Endothelial cell of umbilical vein (primary cell): Measurements from ENCODE around the gene CD151. TPM values are rescaled to one million over a fixed set of nuclear protein-coding genes. Genes with fewer than 3 reads are reported as not detected.

ENCODE experiments used
- BruUV-seq: library from RNA; stranded (reverse); fragments of 400-500 nt; replicated peaks from 2 replicates; lab custom pipeline; 2021; lab: Mats Ljungman, UMichigan
- CTCF ChIA-PET: fragments of 300-600, 350-600 bp; sonication (Branson Sonifier 250); formaldehyde crosslinking; loops from one replicate; lab custom pipeline; 2021; ENCODE audit warnings: antibody characterized with exemption, inconsistent platforms; lab: Charles Lee
- POLR2A ChIA-PET: fragments of 300-600, 350-600 bp; sonication (Branson Sonifier 250); formaldehyde crosslinking; loops from one replicate; lab custom pipeline; 2021; ENCODE audit warnings: antibody characterized with exemption, inconsistent platforms; lab: Charles Lee
- DNase-seq: peaks from one replicate; pipeline ENCODE4 v3.0.0-alpha.2; 2011; ENCODE audit warnings: low read depth, low spot score
- FAIRE-seq: peaks from 2 replicates; lab custom pipeline; 2011; peaks lifted over from hg19 to GRCh38; lab: Jason Lieb, UNC
- H2AFZ ChIP-seq: 2 replicates; pipeline ENCODE4 v1.6.0; 2012; ENCODE audit warnings: low read depth, low read length, control low read depth, inconsistent platforms
- H3K27ac ChIP-seq: 2 replicates; pipeline ENCODE4 v1.5.1; 2011; ENCODE audit warnings: low read depth, mild to moderate bottlenecking, control low read depth, low read length, moderate library complexity; ENCODE audit not compliant: insufficient read depth
- H3K27me3 ChIP-seq, 2 experiments: 2 replicates each; pipeline versions ENCODE4 v1.6.0 to v1.6.1; 2011; ENCODE audit warnings: low read length in 2 of 2, mixed read lengths in 1 of 2; ENCODE audit not compliant: control insufficient read depth in 2 of 2, insufficient read depth in 2 of 2
- H3K36me3 ChIP-seq, 2 experiments: 2 replicates in 1 of 2; 3 replicates in 1 of 2; pipeline ENCODE4 v1.5.1; 2011; ENCODE audit warnings: low read length in 2 of 2, mild to moderate bottlenecking in 1 of 2, moderate library complexity in 1 of 2; ENCODE audit not compliant: control insufficient read depth in 2 of 2, insufficient read depth in 2 of 2; ENCODE audit errors: extremely low read depth in 1 of 2
- H3K4me1 ChIP-seq: 3 replicates; pipeline ENCODE4 v1.5.1; 2011; ENCODE audit warnings: mild to moderate bottlenecking, low read length; ENCODE audit not compliant: control insufficient read depth, insufficient read depth; ENCODE audit errors: extremely low read depth
- H3K4me2 ChIP-seq: 2 replicates; pipeline ENCODE4 v1.6.1; 2011; ENCODE audit warnings: low read length, control low read depth, mixed read lengths; ENCODE audit not compliant: insufficient read depth
- H3K4me3 ChIP-seq, 3 experiments: fragments of 200-600 bp in 1 of 3; sonication (generic), shearing (Covaris generic) in 1 of 3; replicated peaks in 1 of 3; 2 replicates each; pipeline ENCODE4 v1.5.1; 2011 to 2016; ENCODE audit warnings: control low read depth in 3 of 3, low read length in 3 of 3, mild to moderate bottlenecking in 2 of 3, inconsistent platforms in 1 of 3, low read depth in 1 of 3, moderate library complexity in 1 of 3; ENCODE audit not compliant: insufficient read depth in 1 of 3
- H3K79me2 ChIP-seq: 2 replicates; pipeline ENCODE4 v1.6.0; 2012; ENCODE audit warnings: low read length, inconsistent platforms; ENCODE audit not compliant: control insufficient read depth, insufficient read depth
- H3K9ac ChIP-seq: replicated peaks from 2 replicates; pipeline ENCODE3; 2011; ENCODE audit warnings: low read length, control low read depth; ENCODE audit not compliant: insufficient read depth; ENCODE audit errors: extremely low read depth
- H3K9me1 ChIP-seq: replicated peaks from 3 replicates; pipeline ENCODE4 v1.6.0; 2011; ENCODE audit warnings: mild to moderate bottlenecking, low read length; ENCODE audit not compliant: control insufficient read depth, insufficient read depth; ENCODE audit errors: extremely low read depth
- H3K9me3 ChIP-seq: replicated peaks from 2 replicates; pipeline ENCODE4 v1.5.1; 2012; ENCODE audit warnings: low read length, inconsistent platforms; ENCODE audit not compliant: control insufficient read depth, insufficient read depth
- H4K20me1 ChIP-seq: replicated peaks from 2 replicates; pipeline ENCODE3; 2011; ENCODE audit warnings: mild to moderate bottlenecking, low read length; ENCODE audit not compliant: control insufficient read depth, insufficient read depth; ENCODE audit errors: extremely low read depth
- CTCF ChIP-seq, 2 donors: IDR thresholded peaks; 1 replicate in 1 of 2; 2 replicates in 1 of 2; pipeline ENCODE4 v1.5.1; 2011; ENCODE audit warnings: low read length in 2 of 2, mild to moderate bottlenecking in 2 of 2, moderate library complexity in 2 of 2, control low read depth in 1 of 2, inconsistent platforms in 1 of 2, low read depth in 1 of 2; ENCODE audit not compliant: insufficient read depth in 1 of 2; ENCODE audit errors: extremely low read depth in 1 of 2
- GATA2 ChIP-seq: IDR thresholded peaks from 2 replicates; pipeline ENCODE4 v1.7.0; 2011; ENCODE audit warnings: low read depth, mild to moderate bottlenecking, moderate library complexity, mixed read lengths, low read length; ENCODE audit not compliant: insufficient read length, insufficient read depth
- dilution Hi-C: fragments of 300-500 bp; cut with MboI; formaldehyde crosslinking; loops from one replicate; pipeline ENCODE4 v1.15.0; 2019; ENCODE audit warnings: low sequenced_read_pairs; ENCODE audit not compliant: extremely low pct_ligation_motif_present
- intact Hi-C: fragments of 100-400 bp; cut with micrococcal nuclease; formaldehyde crosslinking; loops from one replicate; pipeline ENCODE4 v1.10.0; 2022
- polyA plus RNA-seq, 4 experiments: library from polyadenylated mRNA; depleted of rRNA in 3 of 4; stranded (reverse) in 3 of 4; unstranded in 1 of 4; fragments of >200 nt; gene quantifications; 2 replicates each; pipeline versions ENCODE4 v1.2.1 to v1.2.3, GENCODE V29; 2011 to 2012; ENCODE audit warnings: missing spikeins in 1 of 4
- total RNA-seq: library from RNA; stranded (reverse); gene quantifications from 2 replicates; pipeline ENCODE4 v1.2.3, GENCODE V29; 2021

CD151 gene
- total and polyA plus RNA-seq, 2 donors (not counting 3 experiments of a cell fraction or from before 2014, with no cell fraction given): 515 to 1,090 TPM

- Histone ChIP-seq H3K9me3 (no peaks in the 10 kb centered on the region), H3K27me3 (no peaks in the 10 kb centered on the region), H3K4me1 (no peaks in the 10 kb centered on the region), H3K4me2 (no peak overlapping the region), H3K9ac (no peak overlapping the region), H3K27ac (no peak overlapping the region), H4K20me1 (no peaks in the 10 kb centered on the region), H2AFZ (no peak overlapping the region), H3K4me3 (no peak overlapping the region), H3K36me3 (no peaks in the 10 kb centered on the region), H3K9me1 (no peaks in the 10 kb centered on the region), H3K79me2 (no peaks in the 10 kb centered on the region)
- BruUV-seq: no TSS peak
- TF ChIP-seq GATA2 (no peak), CTCF (IDR thresholded peaks at IDR 0.05; ENCODE audit: extremely low read depth in 1 of 2, insufficient read depth in 1 of 2, low read depth in 1 of 2, low read length in 2 of 2) (peak in 1 of 2 donors; percentile 23)
- dilution Hi-C loops: no loop called here
- DNase-seq: no peak
- ChIA-PET CTCF (no interaction called here), POLR2A (no interaction called here)
- intact Hi-C loops: no loop called here
- FAIRE-seq: no peak
Observed at GRCh38 chr11:788009-788640, 44.6 kb upstream of the CD151 start.
